Activated naive CD4-positive, alpha-beta T cell treated with anti-CD3 and anti-CD28 coated beads, Interleukin-2, amount 50 U/mL, for 16 hours (primary cell): Measurements from ENCODE around the gene ARPP21.

Experiments used
- DNase-seq: peaks from one replicate; pipeline ENCODE4 v3.0.0-alpha.2; 2020

The ARPP21 gene

GRCh38 chr3:35643495-35643894 is 4.2 kb downstream of the ARPP21 start:
- DNase-seq = no peak

GRCh38 chr3:35644451-35644850 is 5.1 kb downstream of the ARPP21 start:
- no peak for DNase-seq

DNA sequence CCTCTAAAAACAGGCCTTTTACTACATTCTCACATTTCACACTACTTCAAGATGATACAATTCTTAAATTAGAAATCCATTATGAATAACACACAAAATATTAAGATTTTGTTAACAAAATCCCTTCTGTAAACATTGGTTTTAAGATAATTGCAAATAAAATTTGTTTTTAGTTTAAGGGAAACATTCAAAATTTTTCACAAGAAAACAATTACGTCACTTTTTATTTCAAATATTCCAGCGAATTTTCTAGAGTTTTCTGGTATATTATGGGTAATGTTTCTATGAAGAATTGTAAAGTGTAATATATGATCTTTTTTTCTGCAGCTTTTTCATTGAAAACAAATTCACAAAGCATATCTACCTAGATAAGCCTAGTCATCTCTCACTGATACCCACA is 5.9 kb downstream of the ARPP21 start:
- no peak for DNase-seq

GRCh38 chr3:35646081-35646480 is 6.8 kb downstream of the ARPP21 start:
- no peak for DNase-seq

- no peak for DNase-seq
Observed at GRCh38 chr3:35647461-35647860, 8.1 kb downstream of the ARPP21 start.

DNA sequence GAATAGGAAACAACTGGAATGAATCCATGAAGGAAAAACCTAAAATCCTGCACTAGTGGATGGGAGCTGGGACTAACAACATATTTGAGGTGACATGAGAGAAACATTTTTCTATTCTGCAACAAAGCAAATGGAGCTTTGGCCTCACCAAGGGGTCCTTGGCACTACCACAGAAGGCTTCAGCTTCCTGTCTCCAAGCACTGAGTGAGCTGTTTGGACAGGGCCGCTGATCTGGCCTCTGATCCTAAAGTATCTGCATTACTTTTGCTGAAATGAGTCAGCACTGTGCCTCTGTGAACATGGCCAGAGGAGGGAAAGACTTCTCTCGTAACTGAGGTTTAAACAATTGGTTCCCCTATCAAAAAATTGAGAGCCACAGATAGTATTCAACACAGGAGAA is 9.0 kb downstream of the ARPP21 start:
- DNase-seq = no peak

- DNase-seq = no peak
Observed at GRCh38 chr3:35649405-35649804, 10.1 kb downstream of the ARPP21 start.

DNA sequence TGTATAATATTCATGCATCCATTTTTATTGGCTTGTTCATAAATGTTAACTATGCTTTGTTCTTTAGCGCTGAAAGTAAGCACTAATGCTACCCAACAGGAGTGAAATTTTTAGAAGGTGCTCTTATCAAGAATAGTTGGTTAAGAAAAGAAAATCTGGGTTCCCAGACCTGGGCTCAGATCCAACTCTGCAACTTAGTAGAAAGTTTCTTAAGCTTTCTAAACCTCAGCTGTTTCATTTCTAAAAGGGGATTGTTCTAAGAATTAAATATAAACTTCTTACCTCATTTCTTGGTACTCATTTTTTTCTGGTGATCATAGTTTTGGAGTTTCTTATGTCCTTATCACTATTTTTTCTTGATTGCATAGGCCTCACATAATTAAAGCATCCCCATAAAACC is 12.1 kb downstream of the ARPP21 start:
- DNase-seq = no peak

- DNase-seq = no peak
Observed at GRCh38 chr3:35651851-35652250, 12.5 kb downstream of the ARPP21 start.

DNA sequence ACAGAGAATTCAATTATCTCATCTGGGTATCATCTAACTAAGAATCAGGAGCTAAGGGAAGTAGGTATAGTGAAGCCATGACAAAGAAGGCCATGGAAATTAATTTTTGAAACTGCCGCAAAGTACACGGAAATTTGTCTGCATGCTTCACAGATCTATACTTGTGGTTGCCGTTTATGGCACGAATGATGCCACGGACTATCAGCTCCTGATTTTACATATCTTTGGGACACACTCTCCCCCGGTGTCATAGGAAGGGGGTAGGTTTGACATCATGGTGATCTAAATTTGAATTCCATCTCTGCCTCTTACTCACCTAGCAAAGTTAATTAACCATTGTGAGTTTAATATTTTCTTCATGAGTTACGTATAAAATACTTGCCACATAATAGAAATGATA is 14.0 kb downstream of the ARPP21 start:
- DNase-seq = no peak

DNA sequence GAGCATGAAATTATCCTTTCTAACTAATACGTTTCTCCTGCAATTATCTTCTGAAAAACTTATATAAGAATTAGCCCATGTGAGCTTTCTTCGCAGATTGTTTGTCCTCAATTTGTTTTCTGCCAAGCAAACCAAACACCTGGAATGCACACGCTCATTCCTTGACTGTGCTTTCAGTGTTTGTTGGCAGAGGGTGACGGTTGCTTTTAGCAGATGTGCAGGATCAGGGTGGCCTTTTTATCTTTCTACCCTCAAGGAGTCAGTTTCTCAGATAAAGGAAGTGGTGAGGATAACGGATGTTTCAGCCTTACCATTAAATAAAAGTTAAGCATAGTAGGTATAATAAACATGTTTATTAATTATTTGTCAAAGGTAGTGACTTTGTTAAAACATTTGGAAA is 15.2 kb downstream of the ARPP21 start:
- no peak for DNase-seq

DNA sequence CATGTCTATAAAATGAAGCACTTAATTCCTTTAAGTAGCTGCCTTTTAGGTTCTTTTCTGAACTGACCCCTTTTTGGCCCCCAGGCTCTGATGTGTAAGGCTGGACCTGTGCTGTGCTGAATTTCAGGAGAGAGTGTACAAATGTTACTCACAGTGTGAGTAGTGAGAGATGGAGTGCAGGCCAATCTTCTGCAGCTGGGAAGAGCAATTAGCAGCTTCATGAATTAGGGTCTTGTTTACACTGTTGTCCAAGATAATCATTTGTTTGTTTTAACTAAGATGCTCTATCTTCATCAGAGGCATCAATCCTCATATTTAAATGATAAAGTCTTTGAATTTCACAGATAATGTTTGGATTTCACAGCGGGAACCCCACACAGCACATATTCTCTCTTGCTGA is 19.4 kb downstream of the ARPP21 start:
- no peak for DNase-seq

GRCh38 chr3:35659768-35660167 is 20.4 kb downstream of the ARPP21 start:
- DNase-seq = no peak

DNA sequence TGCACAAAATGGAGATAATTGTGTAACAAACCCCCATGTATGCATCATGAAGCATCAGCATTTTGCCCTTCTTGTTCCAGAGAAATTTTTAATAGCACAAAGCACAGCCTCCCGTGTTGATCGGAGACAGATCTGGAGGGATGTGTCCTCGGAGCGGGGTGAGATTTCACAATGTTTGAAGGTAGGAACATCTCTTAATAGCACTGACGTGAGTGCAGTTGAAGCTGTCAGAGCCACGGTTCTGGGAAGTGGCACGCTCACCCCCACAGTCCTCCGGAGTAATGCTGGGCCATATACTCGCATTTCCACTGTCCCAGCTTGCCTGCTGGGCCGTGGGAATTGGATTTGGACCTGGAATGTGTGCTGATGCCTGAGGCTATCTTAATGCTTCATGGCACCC is 24.1 kb downstream of the ARPP21 start:
- no peak for DNase-seq

- no peak for DNase-seq
Observed at GRCh38 chr3:35664460-35664919, 25.2 kb downstream of the ARPP21 start.

GRCh38 chr3:35665390-35666055 is 26.2 kb downstream of the ARPP21 start:
- DNase-seq = no peak

- DNase-seq = no peak
Observed at GRCh38 chr3:35666888-35667287, 27.6 kb downstream of the ARPP21 start.

GRCh38 chr3:35670408-35670965 is 31.2 kb downstream of the ARPP21 start:
- no peak for DNase-seq

GRCh38 chr3:35671483-35671882 is 32.2 kb downstream of the ARPP21 start:
- no peak for DNase-seq

GRCh38 chr3:35673017-35673416 is 33.7 kb downstream of the ARPP21 start:
- no peak for DNase-seq

DNA sequence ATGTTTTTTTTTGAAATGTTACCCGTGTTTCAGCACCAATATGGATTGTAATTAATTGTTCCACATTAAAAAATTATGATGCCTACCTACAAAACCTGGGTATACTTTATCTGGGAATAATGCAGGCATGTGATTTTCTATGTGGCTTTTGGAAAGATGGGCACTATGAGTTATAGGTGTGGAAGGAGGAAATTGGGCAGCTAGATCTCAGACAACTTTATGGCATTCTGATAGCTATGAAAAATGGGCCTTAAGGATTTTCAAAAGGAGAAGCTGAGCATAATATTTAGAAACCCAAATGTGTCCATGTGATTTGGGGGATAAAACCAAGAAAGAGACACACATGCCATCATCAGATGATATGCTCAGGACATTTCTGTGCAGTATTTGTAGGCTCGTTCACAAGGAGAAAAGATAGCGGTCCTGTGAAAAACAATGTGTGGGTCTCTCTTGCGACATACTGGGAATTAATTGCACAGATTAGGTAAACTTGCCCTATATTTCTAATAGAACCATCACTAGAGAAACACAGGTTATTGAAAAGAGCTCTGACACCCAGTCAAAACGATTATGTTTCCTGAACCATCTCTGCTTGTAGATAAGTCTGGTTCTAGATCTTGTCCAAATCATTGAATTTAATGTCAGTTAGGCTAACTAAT is 35.3 kb downstream of the ARPP21 start:
- DNase-seq = no peak

DNA sequence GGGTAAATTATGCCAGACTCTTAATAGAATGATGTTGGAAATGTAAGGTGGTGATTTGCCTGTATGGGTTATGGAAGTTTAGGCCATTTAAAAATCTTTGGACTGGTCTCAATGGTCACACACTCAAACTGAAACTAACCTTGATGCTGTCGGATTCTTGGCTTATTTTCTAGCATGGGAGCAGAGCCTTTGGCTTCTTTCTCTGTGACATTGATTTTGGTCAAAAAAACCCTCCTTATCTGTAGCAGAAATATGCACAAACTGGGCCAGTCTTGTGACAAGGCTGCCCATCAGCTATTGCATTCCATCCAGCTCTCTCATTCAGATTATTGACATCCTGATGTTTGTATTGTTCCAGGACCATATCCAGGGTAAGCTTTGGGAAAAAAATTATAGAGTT is 35.9 kb downstream of the ARPP21 start:
- no peak for DNase-seq

DNA sequence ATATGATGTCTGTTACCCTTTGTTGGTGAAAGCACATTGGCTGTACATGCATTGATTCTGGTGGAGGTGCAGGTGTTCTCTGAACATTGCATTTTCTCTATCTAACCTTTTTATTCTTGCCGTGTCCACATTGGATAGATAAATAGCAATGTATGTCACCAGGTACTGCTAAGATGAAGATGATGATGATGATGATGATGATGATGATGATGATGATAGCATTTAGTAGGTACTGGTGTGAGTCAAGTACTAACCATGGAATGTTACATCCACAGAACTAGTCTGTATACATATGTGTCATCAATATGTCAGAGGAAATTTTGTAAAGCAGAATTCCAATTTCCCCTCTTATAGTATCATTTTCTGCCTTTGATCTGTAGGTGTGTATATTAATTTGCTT is 36.3 kb downstream of the ARPP21 start:
- DNase-seq = no peak

DNA sequence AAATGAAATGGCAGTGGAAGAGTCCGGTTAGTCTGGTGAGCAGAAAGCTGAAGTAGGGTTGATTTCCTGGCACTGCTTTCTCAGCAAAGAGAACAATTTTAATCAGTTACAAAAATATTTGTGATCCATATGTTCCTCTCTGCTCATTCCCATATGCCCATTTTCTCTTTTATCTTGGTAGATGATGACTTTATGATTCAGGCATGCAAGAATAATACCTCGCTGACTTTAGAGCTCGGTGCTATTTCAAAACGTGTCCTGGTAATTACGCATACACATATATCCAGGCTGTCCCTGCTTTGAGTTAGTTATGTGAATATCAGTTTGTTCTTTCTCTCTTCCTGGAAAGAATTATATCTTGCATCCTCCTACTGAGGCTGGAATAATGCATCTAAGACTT is 38.5 kb downstream of the ARPP21 start:
- DNase-seq = no peak
